Measurements from ENCODE around the gene TTC28.

DNA sequence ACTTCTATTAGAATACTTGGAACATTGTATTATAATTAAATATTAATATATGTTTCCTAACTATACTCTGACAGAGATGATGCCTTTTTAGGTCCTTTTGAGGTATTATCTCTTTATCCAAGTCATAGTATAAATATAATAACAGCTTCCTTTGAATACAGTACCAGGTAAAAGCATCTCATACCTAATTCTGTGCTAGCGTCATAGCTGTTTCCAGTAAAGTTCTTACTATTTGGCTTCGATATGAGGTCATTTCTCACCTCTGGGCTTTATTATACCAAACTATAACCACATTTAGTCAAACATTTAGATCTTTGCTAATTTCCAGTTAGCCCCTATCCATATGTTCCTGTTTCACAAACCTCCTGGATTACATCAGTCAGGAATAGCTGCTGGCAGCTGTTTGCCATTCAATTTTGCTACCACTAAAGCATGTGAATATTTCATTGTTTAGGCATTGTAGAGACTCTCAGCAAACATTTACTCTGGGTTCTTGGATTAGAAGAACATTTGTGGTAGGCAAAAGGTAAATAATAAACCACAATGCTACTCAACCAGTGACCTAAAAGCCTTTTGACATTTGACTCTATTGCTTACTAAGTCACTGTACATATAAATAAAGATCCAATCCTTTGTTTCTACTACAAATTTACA lies 255.1 kb downstream of the TTC28 start:
- TF ChIP-seq CTCF (IDR thresholded peaks at IDR 0.05) (no peak), POLR2A (IDR thresholded peaks at IDR 0.05) (no peak), POLR2AphosphoS5 (IDR thresholded peaks at IDR 0.05) (no peak)
